HEK293T (cell line): ENCODE data around the gene RORC.

Source experiments
- ARNT ChIP-seq: fragments of 450-650 bp; IDR thresholded peaks from 2 replicates; pipeline ENCODE4 v1.6.1; 2017; ENCODE audit warnings: mild to moderate bottlenecking
- BHLHE40 ChIP-seq: fragments of 450-650 bp; IDR thresholded peaks from 2 replicates; pipeline ENCODE4 v1.6.1; 2016; ENCODE audit warnings: mild to moderate bottlenecking, moderate library complexity, borderline replicate concordance
- CTBP1 ChIP-seq: fragments of 450-650 bp; IDR thresholded peaks from 2 replicates; pipeline ENCODE4 v1.6.1; 2016; ENCODE audit warnings: borderline replicate concordance
- ELF4 ChIP-seq: fragments of 450-650 bp; IDR thresholded peaks from 2 replicates; pipeline ENCODE4 v1.6.1; 2017; ENCODE audit warnings: antibody characterized with exemption
- FOXA1 ChIP-seq: fragments of 450-650 bp; IDR thresholded peaks from 2 replicates; pipeline ENCODE4 v1.6.1; 2016; ENCODE audit warnings: mild to moderate bottlenecking
- FOXK2 ChIP-seq: fragments of 450-650 bp; IDR thresholded peaks from 2 replicates; pipeline ENCODE4 v1.6.1; 2016; ENCODE audit warnings: mild to moderate bottlenecking
- FOXM1 ChIP-seq: fragments of 450-650 bp; IDR thresholded peaks from 2 replicates; pipeline ENCODE4 v1.6.1; 2017; ENCODE audit warnings: mild to moderate bottlenecking, borderline replicate concordance
- HDGF ChIP-seq: fragments of 450-650 bp; IDR thresholded peaks from 2 replicates; pipeline ENCODE4 v1.6.1; 2017; ENCODE audit warnings: antibody characterized with exemption, borderline replicate concordance
- L3MBTL2 ChIP-seq: fragments of 450-650 bp; conservative IDR thresholded peaks from 2 replicates; pipeline ENCODE4 v1.6.1; 2016; ENCODE audit warnings: mild to moderate bottlenecking
- NFRKB ChIP-seq: fragments of 450-650 bp; IDR thresholded peaks from 2 replicates; pipeline ENCODE4 v1.6.1; 2016; ENCODE audit warnings: mild to moderate bottlenecking, moderate library complexity
- SP1 ChIP-seq: fragments of 450-650 bp; IDR thresholded peaks from 2 replicates; pipeline ENCODE4 v1.6.1; 2017
- SUZ12 ChIP-seq: fragments of 450-650 bp; IDR thresholded peaks from 2 replicates; pipeline ENCODE4 v1.6.1; 2016; ENCODE audit warnings: mild to moderate bottlenecking
- TARDBP ChIP-seq: fragments of 450-650 bp; IDR thresholded peaks from 2 replicates; pipeline ENCODE4 v1.6.1; 2016
- TF ChIP-seq, protein P1 (sequence below): fragments of 450-650 bp; IDR thresholded peaks from 2 replicates; pipeline ENCODE4 v1.6.1; 2016

DNA sequence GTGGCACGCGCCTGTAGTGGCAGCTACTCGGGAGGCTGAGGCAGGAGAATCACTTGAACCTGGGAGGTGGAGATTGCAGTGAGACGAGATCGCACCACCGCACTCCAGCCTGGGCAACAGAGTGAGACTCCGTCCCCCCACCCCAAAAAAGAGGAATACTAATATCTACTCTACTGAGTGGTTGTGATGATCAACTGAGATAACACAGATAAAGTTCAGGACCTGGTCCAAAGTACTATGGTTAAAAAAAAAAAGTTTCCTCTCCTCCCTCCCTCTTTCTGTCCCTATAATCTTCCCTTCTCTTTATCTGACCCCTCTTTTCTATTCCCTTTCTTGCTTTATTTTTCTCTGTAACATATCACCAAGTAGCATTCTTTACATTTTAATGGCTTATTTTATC lies 4.0 kb upstream of the RORC start:
- TF ChIP-seq NFRKB, result no peak
- TF ChIP-seq HDGF, result no peak
- no peak for TF ChIP-seq SP1
- TF ChIP-seq TARDBP, result no peak
- no peak for TF ChIP-seq BHLHE40
- no peak for TF ChIP-seq CTBP1
- no peak for TF ChIP-seq FOXA1
- TF ChIP-seq, protein P1, sequence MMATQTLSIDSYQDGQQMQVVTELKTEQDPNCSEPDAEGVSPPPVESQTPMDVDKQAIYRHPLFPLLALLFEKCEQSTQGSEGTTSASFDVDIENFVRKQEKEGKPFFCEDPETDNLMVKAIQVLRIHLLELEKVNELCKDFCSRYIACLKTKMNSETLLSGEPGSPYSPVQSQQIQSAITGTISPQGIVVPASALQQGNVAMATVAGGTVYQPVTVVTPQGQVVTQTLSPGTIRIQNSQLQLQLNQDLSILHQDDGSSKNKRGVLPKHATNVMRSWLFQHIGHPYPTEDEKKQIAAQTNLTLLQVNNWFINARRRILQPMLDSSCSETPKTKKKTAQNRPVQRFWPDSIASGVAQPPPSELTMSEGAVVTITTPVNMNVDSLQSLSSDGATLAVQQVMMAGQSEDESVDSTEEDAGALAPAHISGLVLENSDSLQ, result no peak
- no peak for TF ChIP-seq FOXM1
- no peak for TF ChIP-seq ARNT
- TF ChIP-seq L3MBTL2, result no peak
- TF ChIP-seq SUZ12, result no peak
- TF ChIP-seq FOXK2, result no peak
- TF ChIP-seq ELF4, result no peak
